ENCODE results near the gene PALM2AKAP2. TPM values are rescaled to one million over a fixed set of nuclear protein-coding genes. Genes with fewer than 3 reads are reported as not detected.

PALM2AKAP2 gene
- total RNA-seq, 6 experiments from 2014 or later: 26.4 to 50.3 (median 32.2) TPM

GRCh38 chr9:109813829-109814228 is 33.8 kb downstream of the PALM2AKAP2 start:
- WGBS (ENCODE audit: insufficient coverage, low coverage, low lambda C conversion rate, missing lambda C conversion rate): 33% methylated on average over 4 of the region's 6 CpGs
- H3K36me3 ChIP-seq: no peaks in the 10 kb centered on the region

GRCh38 chr9:109815366-109815947 is 35.5 kb downstream of the PALM2AKAP2 start:
- intact Hi-C loops (cut with DNase I): no loop called here
- H3K4me3 ChIP-seq: no peak overlapping the region
- H3K27ac ChIP-seq: peak overlapping the region; percentile 7 to 78 (median 66)
- no peak for DNase-seq
- H3K9me3 ChIP-seq: no peaks in the 10 kb centered on the region
- no peaks in the 10 kb centered on the region for H3K36me3 ChIP-seq
- peaks cover 0 to 75% (median 40%) of the 10 kb centered on the region in 4 donors for H3K4me1 ChIP-seq
- no peak for ATAC-seq
- no peaks in the 10 kb centered on the region for H3K27me3 ChIP-seq
- TF ChIP-seq POLR2A (IDR thresholded peaks at IDR 0.05) (no peak), CTCF (IDR thresholded peaks at IDR 0.05) (no peak)

More at GRCh38 chr9:109813829-109814228, 33.8 kb downstream of the PALM2AKAP2 start:
- Histone ChIP-seq H3K27me3 (no peaks in the 10 kb centered on the region), H3K9me3 (no peaks in the 10 kb centered on the region), H3K4me3 (no peak overlapping the region), H3K4me1 (peaks cover 0 to 85% (median 43%) of the 10 kb centered on the region in 4 donors), H3K27ac (peak overlapping the region; percentile 53 to 72 (median 56))
- intact Hi-C loops (cut with DNase I): no loop called here
- peak in 2 of 4 donors; percentile 23 to 40 for TF ChIP-seq CTCF (IDR thresholded peaks at IDR 0.05)
- TF ChIP-seq POLR2A (IDR thresholded peaks at IDR 0.05): no peak
- ATAC-seq (peak; percentile 49 to 74 (median 65)), DNase-seq (peak; percentile 47 to 77 (median 69))

- WGBS (ENCODE audit: insufficient coverage, low coverage, low lambda C conversion rate, missing lambda C conversion rate): 21% methylated on average over 4 of the region's 4 CpGs
- peak overlapping the region; percentile 52 to 78 (median 76) for H3K27ac ChIP-seq
These were observed 36.5 kb downstream of the PALM2AKAP2 start for GRCh38 chr9:109816490-109816889.

GRCh38 chr9:109817146-109817845 is 37.3 kb downstream of the PALM2AKAP2 start:
- no peaks in the 10 kb centered on the region for H3K36me3 ChIP-seq
- TF ChIP-seq CTCF (IDR thresholded peaks at IDR 0.05) (no peak), POLR2A (IDR thresholded peaks at IDR 0.05) (no peak)
- H3K27me3 ChIP-seq: no peaks in the 10 kb centered on the region
- ATAC-seq (peak in 3 of 4 donors; percentile 19 to 42 (median 21)), DNase-seq (no peak)
- H3K4me1 ChIP-seq: peaks cover 0 to 58% (median 32%) of the 10 kb centered on the region in 4 donors
- peak overlapping the region; percentile 52 to 78 (median 76) for H3K27ac ChIP-seq
- no peaks in the 10 kb centered on the region for H3K9me3 ChIP-seq
- no peak overlapping the region for H3K4me3 ChIP-seq
- WGBS (ENCODE audit: insufficient coverage, low coverage, low lambda C conversion rate, missing lambda C conversion rate): 40% methylated on average over 6 of the region's 6 CpGs
- intact Hi-C loops (cut with DNase I): no loop called here

More at GRCh38 chr9:109816490-109816889, 36.5 kb downstream of the PALM2AKAP2 start:
- peaks cover 0 to 66% (median 35%) of the 10 kb centered on the region in 4 donors for H3K4me1 ChIP-seq
- TF ChIP-seq POLR2A (IDR thresholded peaks at IDR 0.05) (peak; percentile 46), CTCF (IDR thresholded peaks at IDR 0.05) (no peak)
- no peak for DNase-seq
- H3K36me3 ChIP-seq: no peaks in the 10 kb centered on the region
- H3K9me3 ChIP-seq: no peaks in the 10 kb centered on the region
- peak; percentile 39 to 66 (median 56) for ATAC-seq
- no peaks in the 10 kb centered on the region for H3K27me3 ChIP-seq
- intact Hi-C loops (cut with DNase I): no loop called here
- no peak overlapping the region for H3K4me3 ChIP-seq
